H9 (cell line): ENCODE measurements around the gene KIF2C. TPM values are rescaled to one million over a fixed set of nuclear protein-coding genes. Genes with fewer than 3 reads are reported as not detected.
A peak's percentile ranks its signal among the peaks of the same experiment; 100 is the strongest.

Experiments
- DNase-seq: peaks from one replicate; pipeline ENCODE4 v3.0.0-alpha.2; 2017
- H2AFZ ChIP-seq: one replicate; pipeline ENCODE4 v1.6.1; 2013; ENCODE audit warnings: mild to moderate bottlenecking, low read length, control low read depth, moderate library complexity
- H2AK5ac ChIP-seq: 2 replicates; pipeline ENCODE4 v1.6.1; 2013; ENCODE audit warnings: low read length, control low read depth, mixed read lengths; ENCODE audit not compliant: insufficient read length
- H2BK120ac ChIP-seq: one replicate; pipeline ENCODE4 v1.6.1; 2013; ENCODE audit warnings: low read depth, mild to moderate bottlenecking, low read length, control low read depth, inconsistent platforms; ENCODE audit not compliant: poor library complexity, severe bottlenecking
- H2BK12ac ChIP-seq: 2 replicates; pipeline ENCODE4 v1.6.1; 2013; ENCODE audit warnings: low read length, control low read depth, mixed read lengths, low read depth; ENCODE audit not compliant: insufficient read length
- H2BK15ac ChIP-seq: 2 replicates; pipeline ENCODE4 v1.6.1; 2013; ENCODE audit warnings: low read depth, low read length, control low read depth
- H2BK20ac ChIP-seq: one replicate; pipeline ENCODE4 v1.6.1; 2013; ENCODE audit warnings: low read depth, mild to moderate bottlenecking, low read length, control low read depth, inconsistent platforms; ENCODE audit not compliant: poor library complexity, severe bottlenecking
- H2BK5ac ChIP-seq: 2 replicates; pipeline ENCODE4 v1.6.1; 2013; ENCODE audit warnings: low read length, control low read depth, mixed read lengths; ENCODE audit not compliant: insufficient read length
- H3K14ac ChIP-seq: 2 replicates; pipeline ENCODE4 v1.6.1; 2013; ENCODE audit warnings: low read length, control low read depth; ENCODE audit not compliant: insufficient read depth
- H3K18ac ChIP-seq: 2 replicates; pipeline ENCODE4 v1.6.1; 2013; ENCODE audit warnings: low read depth, mild to moderate bottlenecking, mixed read lengths, low read length, control low read depth; ENCODE audit not compliant: insufficient read length
- H3K23ac ChIP-seq: 2 replicates; pipeline ENCODE4 v1.6.1; 2013; ENCODE audit warnings: low read length, control low read depth, mixed read lengths, low read depth; ENCODE audit not compliant: insufficient read length
- H3K23me2 ChIP-seq: 2 replicates; pipeline ENCODE4 v1.6.1; 2013; ENCODE audit warnings: low read depth, mild to moderate bottlenecking, mixed read lengths, low read length, control low read depth; ENCODE audit not compliant: insufficient read length, poor library complexity, severe bottlenecking
- H3K27ac ChIP-seq: 2 replicates; pipeline ENCODE4 v1.5.1; 2013; ENCODE audit warnings: low read length, control low read depth, mixed read lengths, low read depth; ENCODE audit not compliant: insufficient read length
- H3K27me3 ChIP-seq: 2 replicates; pipeline ENCODE4 v1.6.1; 2013; ENCODE audit warnings: low read length, control low read depth, inconsistent platforms; ENCODE audit not compliant: insufficient read depth
- H3K4ac ChIP-seq: 2 replicates; pipeline ENCODE4 v1.6.1; 2013; ENCODE audit warnings: low read depth, mild to moderate bottlenecking, control low read depth, inconsistent platforms, low read length, moderate library complexity
- H3K4me1 ChIP-seq: 2 replicates; pipeline ENCODE4 v1.6.1; 2013; ENCODE audit warnings: low read length, control low read depth, inconsistent platforms; ENCODE audit not compliant: insufficient read depth
- H3K4me2 ChIP-seq: 2 replicates; pipeline ENCODE4 v1.6.1; 2013; ENCODE audit warnings: low read length, control low read depth, mixed read lengths; ENCODE audit not compliant: insufficient read length, insufficient read depth
- H3K56ac ChIP-seq: 2 replicates; pipeline ENCODE4 v1.6.1; 2013; ENCODE audit warnings: low read depth, mild to moderate bottlenecking, mixed read lengths, low read length, control low read depth; ENCODE audit not compliant: insufficient read length
- H3K79me1 ChIP-seq: 2 replicates; pipeline ENCODE4 v1.6.1; 2013; ENCODE audit warnings: low read depth, mild to moderate bottlenecking, moderate library complexity, low read length, control low read depth, inconsistent platforms; ENCODE audit not compliant: insufficient read depth, poor library complexity, severe bottlenecking
- H3K79me2 ChIP-seq: 2 replicates; pipeline ENCODE4 v1.6.1; 2013; ENCODE audit warnings: low read length, control low read depth, inconsistent platforms; ENCODE audit not compliant: insufficient read depth
- H3K9ac ChIP-seq: 2 replicates; pipeline ENCODE4 v1.6.1; 2013; ENCODE audit warnings: low read length, control low read depth, mixed read lengths; ENCODE audit not compliant: insufficient read length; ENCODE audit errors: extremely low read depth
- H3K9me3 ChIP-seq: one replicate; pipeline ENCODE4 v1.6.1; 2013; ENCODE audit warnings: low read depth, low read length, inconsistent platforms; ENCODE audit not compliant: control insufficient read depth
- H3T11ph ChIP-seq: one replicate; pipeline ENCODE4 v1.6.1; 2013; ENCODE audit warnings: mild to moderate bottlenecking, low read length, control low read depth, inconsistent platforms
- H4K20me1 ChIP-seq: one replicate; pipeline ENCODE4 v1.6.1; 2013; ENCODE audit not compliant: control insufficient read depth, insufficient read length, insufficient read depth
- H4K5ac ChIP-seq: 2 replicates; pipeline ENCODE4 v1.6.1; 2013; ENCODE audit warnings: low read depth, mild to moderate bottlenecking, mixed read lengths, low read length, control low read depth; ENCODE audit not compliant: insufficient read length
- H4K8ac ChIP-seq: replicated peaks from 2 replicates; pipeline ENCODE4 v1.6.1; 2013; ENCODE audit warnings: low read length, control low read depth, mixed read lengths, low read depth; ENCODE audit not compliant: insufficient read length
- H4K91ac ChIP-seq: 2 replicates; pipeline ENCODE4 v1.6.1; 2013; ENCODE audit warnings: low read depth, mild to moderate bottlenecking, moderate library complexity, mixed read lengths, low read length, control low read depth; ENCODE audit not compliant: insufficient read length
- H3K27ac Mint-ChIP-seq, 3 experiments: 2 replicates in 2 of 3; 3 replicates in 1 of 3; pipeline ENCODE4 v1.8.0; 2020 to 2021; ENCODE audit warnings: mixed read lengths in 3 of 3, mild to moderate bottlenecking in 1 of 3, moderate library complexity in 1 of 3
- H3K27me3 Mint-ChIP-seq: 2 replicates; pipeline ENCODE4 v1.8.0; 2021; ENCODE audit warnings: low read depth, mild to moderate bottlenecking, moderate library complexity, mixed read lengths
- H3K36me3 Mint-ChIP-seq, 3 experiments: 2 replicates in 2 of 3; 3 replicates in 1 of 3; pipeline ENCODE4 v1.8.0; 2020 to 2021; ENCODE audit warnings: low read depth in 3 of 3, mixed read lengths in 3 of 3; ENCODE audit not compliant: insufficient read depth in 1 of 3
- H3K4me1 Mint-ChIP-seq, 2 experiments: 2 replicates each; pipeline ENCODE4 v1.8.0; 2020; ENCODE audit warnings: mixed read lengths in 2 of 2
- H3K4me3 Mint-ChIP-seq, 2 experiments: 2 replicates in 1 of 2; 3 replicates in 1 of 2; pipeline ENCODE4 v1.8.0; 2020 to 2021; ENCODE audit warnings: mild to moderate bottlenecking in 2 of 2, mixed read lengths in 2 of 2, moderate library complexity in 1 of 2
- H3K9me3 Mint-ChIP-seq, 2 experiments: 2 replicates in 1 of 2; 3 replicates in 1 of 2; pipeline ENCODE4 v1.8.0; 2020; ENCODE audit warnings: mild to moderate bottlenecking in 2 of 2, mixed read lengths in 2 of 2, moderate library complexity in 1 of 2
- CTCF ChIP-seq: fragments of 200-600 bp; sonication (generic); conservative IDR thresholded peaks from 3 replicates; pipeline ENCODE4 v1.8.0; 2021; ENCODE audit warnings: antibody characterized with exemption, mild to moderate bottlenecking
- WGBS: extraction: QIAGEN DNeasy Blood & Tissue Kit; methylation state at CpG from one replicate; pipeline ENCODE4 v1.1.7; 2013; ENCODE audit warnings: missing lambda C conversion rate, low lambda C conversion rate, mixed read lengths; ENCODE audit not compliant: insufficient read length; ENCODE audit errors: extremely low coverage; 5-methylcytosine and 5-hydroxymethylcytosine counted together
- total RNA-seq: library from RNA; stranded (reverse); gene quantifications from 2 replicates; pipeline ENCODE4 v1.2.1, GENCODE V29; 2021

The KIF2C gene
- total RNA-seq, 1 experiment from 2014 or later = 73.1 TPM

GRCh38 chr1:44807364-44808062 is 67.9 kb downstream of the KIF2C start:
- peaks cover 10% of the 10 kb centered on the region; the same call in 1 of the 2 replicates for H3K4me1 ChIP-seq
- H3K9ac ChIP-seq = peak overlapping the region; percentile 51
- peak overlapping the region; percentile 82 for H2BK120ac ChIP-seq
- H3K4ac ChIP-seq = peak overlapping the region; percentile 72
- H3K23me2 ChIP-seq = peaks cover 3% of the 10 kb centered on the region
- peak overlapping the region; percentile 85 for H3K27ac ChIP-seq
- no peak overlapping the region for H2AFZ ChIP-seq
- H3K56ac ChIP-seq = no peak overlapping the region
- H2BK12ac ChIP-seq = peak overlapping the region; percentile 69
- H2BK20ac ChIP-seq = no peak overlapping the region
- Mint-ChIP-seq H3K4me1 (peaks cover 31% of the 10 kb centered on the region in 2 experiments), H3K4me3 (peak overlapping the region; percentile 21 to 58; a peak in 3 of 5 replicates), H3K27me3 (no peaks in the 10 kb centered on the region; the same call in 1 of the 2 replicates), H3K36me3 (peaks cover 3 to 33% (median 26%) of the 10 kb centered on the region in 3 experiments; a peak in 6 of 7 replicates), H3K9me3 (no peaks in the 10 kb centered on the region), H3K27ac (peak overlapping the region; percentile 95 to 100 (median 96))
- H3K79me2 ChIP-seq = no peaks in the 10 kb centered on the region
- no peaks in the 10 kb centered on the region for H3K27me3 ChIP-seq
- peak overlapping the region; percentile 47 for H3T11ph ChIP-seq
- DNase-seq = peak; percentile 97
- peak overlapping the region; percentile 89 for H3K14ac ChIP-seq
- H3K23ac ChIP-seq = no peak overlapping the region
- no peaks in the 10 kb centered on the region for H4K20me1 ChIP-seq
- peak overlapping the region; percentile 91 for H3K18ac ChIP-seq
- H3K79me1 ChIP-seq = no peaks in the 10 kb centered on the region
- no peaks in the 10 kb centered on the region for H3K9me3 ChIP-seq
- no CpG with 5 or more reads among the region's 16 CpGs for WGBS
- H3K4me2 ChIP-seq = peak overlapping the region; percentile 29
- H4K91ac ChIP-seq = peak overlapping the region; percentile 68
- TF ChIP-seq CTCF = no peak
- no peak overlapping the region for H4K8ac ChIP-seq
- H4K5ac ChIP-seq = peak overlapping the region; percentile 35
- no peak overlapping the region for H2BK15ac ChIP-seq
- H2BK5ac ChIP-seq = peak overlapping the region; percentile 32
- H2AK5ac ChIP-seq = peak overlapping the region; percentile 7
